Stimulated activated CD8-positive, alpha-beta memory T cell treated with anti-CD3 and anti-CD28 coated beads, Interleukin-4, amount 100 ng/mL, for 1 hour (primary cell): Measurements from ENCODE around the gene M1AP.

Source experiments
- DNase-seq, 2 donors: peaks; one replicate each; pipeline ENCODE4 v3.0.0-alpha.2; 2020; ENCODE audit warnings: low read depth in 2 of 2, low spot score in 1 of 2

M1AP gene

GRCh38 chr2:74648009-74648443, at the start of gene M1AP:
M1AP (minus strand) TSS chr2:74648330; CDS start chr2:74640275, 8,055 bp downstream.
- DNase-seq, result no peak

DNA sequence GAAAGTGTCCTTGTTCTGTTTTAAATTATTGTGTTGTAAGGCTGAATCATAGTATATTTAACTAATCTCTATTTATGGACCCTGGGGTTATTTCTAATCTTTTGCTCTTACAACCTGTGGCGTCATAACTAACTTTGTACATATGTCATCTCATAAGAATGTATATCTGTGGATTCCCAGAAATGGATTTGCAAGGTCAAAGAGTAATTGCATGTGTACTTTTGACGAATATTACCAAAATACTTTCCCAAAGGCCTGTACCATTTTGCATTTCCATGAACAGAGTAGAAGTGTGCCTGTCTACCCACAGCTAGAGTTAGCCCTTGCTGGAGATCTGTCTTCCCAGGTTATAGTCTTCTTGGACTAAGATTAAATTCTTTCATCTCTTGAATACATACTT, 48.7 kb upstream of the M1AP start:
- no peak for DNase-seq

GRCh38 chr2:74695663-74696062, 47.5 kb upstream of the M1AP start:
- DNase-seq, result no peak

DNA sequence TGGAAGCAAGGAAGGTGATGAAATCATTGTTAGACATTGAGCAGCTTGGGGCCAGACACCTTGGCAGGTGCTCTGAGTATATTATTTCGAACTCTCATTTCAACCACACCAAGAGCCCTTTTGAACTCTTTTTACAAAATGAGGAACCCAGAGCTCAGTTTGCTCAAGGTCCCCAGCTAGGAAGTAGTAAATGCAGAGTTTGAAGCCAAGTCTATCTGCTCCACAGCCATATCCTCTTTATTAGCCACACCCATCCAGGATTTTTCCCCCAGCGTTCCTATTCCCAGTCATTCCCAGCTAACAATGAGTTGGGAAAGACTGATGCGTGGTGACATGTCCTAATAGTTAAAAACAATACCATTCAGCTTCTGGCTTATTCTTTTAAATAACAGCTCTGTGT, 46.2 kb upstream of the M1AP start:
- DNase-seq, result no peak

- DNase-seq, result no peak
Measured at GRCh38 chr2:74693668-74694067, 45.5 kb upstream of the M1AP start.

DNA sequence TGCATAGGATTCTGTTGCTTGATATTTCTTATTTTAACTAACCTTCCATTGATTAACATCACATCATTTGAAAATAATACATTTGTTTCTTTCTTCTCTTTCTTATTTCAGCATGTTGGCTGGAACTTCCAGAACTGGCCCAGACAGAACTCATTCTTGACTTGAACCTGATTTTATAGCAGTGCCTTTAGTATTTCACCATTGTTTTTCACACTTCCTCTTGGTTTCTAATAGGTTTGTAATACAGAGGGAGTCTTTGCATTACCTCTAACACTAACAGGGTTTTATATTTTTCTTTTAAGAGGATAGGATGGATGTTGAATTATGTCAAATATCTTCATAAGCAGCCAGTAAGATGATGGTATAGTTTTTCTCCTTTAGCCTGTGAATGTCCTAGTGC, 45.1 kb upstream of the M1AP start:
- DNase-seq, result no peak

DNA sequence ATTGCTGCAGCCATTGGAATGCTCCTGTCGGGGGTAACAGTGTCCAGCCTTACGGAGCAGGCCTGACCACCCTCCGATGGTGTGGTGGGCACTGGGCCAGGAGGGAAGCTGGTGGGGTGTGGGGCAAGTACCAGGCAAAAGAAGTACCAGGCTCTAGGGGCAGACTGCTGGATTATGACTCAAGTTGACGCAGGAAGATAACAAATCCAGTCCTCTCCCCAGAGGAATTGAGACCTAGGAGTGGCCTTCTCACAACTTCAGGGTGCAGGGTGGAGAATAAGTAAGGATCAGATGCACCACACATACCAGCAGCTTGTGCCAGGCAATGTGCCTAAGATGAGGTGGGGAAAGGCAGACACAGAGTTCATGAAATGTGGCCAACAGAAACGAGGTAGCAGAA, 43.8 kb upstream of the M1AP start:
- DNase-seq, result no peak

DNA sequence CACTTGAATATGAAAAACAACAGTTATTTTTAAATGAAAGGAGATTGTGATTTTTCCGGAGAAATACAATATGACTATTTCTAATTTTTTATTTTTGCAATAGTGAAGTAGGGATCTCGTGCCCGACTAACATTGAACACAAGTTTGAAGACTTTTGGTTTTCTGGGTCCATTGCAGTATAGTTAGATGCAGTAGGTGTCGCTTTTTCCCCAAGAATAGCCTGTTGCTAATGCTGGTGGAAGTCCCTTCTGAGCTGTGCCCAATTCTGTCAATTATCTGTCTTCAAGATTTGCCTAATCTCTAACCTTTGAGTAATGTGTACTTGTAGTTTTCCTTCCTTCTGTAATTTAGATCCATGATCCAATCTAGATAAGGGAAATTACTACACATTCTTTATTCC, 42.4 kb upstream of the M1AP start:
- no peak for DNase-seq

GRCh38 chr2:74689671-74690070, 41.5 kb upstream of the M1AP start:
- DNase-seq, result no peak

DNA sequence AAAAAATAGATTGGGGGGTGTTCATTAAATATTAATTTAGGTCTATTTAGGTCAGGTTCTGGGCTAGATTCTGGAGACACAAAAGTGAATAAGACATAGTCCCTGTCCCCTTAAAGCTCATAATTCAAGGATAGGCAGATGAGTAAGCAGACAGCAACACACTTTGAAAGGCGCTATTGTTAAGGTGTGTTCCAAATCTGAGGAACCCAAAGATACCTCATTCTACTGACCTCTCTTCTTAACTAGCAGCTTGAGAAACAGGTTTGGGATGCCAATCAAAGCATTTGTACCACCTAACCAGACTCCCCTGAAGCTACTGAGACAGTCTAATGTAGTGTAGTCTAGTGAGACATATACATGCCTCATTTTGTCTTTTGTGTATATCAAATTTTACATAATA, 40.8 kb upstream of the M1AP start:
- DNase-seq, result no peak

GRCh38 chr2:74685408-74685807, 37.3 kb upstream of the M1AP start:
- DNase-seq, result no peak

DNA sequence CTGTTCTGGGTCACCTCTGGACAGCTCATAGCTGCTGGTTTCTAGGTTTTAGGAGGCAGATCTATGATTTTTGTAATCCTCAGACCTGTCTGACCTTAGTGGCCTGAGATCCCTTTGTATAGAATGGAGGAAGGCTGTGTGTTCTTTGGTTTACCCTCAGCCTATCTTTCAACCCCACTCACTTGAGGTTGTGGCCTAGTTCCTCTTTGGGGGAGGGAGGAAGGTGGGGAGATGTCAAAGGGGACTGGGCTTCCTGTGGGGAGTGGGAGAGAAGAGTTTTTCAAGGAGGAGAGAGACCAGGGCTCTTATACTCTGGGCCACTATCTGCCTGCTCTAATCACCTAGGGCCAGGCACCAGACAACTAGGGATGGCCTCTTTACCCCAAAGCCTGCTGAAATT, 34.4 kb upstream of the M1AP start:
- DNase-seq, result no peak

- no peak for DNase-seq
Measured at GRCh38 chr2:74679615-74680014, 31.5 kb upstream of the M1AP start.

DNA sequence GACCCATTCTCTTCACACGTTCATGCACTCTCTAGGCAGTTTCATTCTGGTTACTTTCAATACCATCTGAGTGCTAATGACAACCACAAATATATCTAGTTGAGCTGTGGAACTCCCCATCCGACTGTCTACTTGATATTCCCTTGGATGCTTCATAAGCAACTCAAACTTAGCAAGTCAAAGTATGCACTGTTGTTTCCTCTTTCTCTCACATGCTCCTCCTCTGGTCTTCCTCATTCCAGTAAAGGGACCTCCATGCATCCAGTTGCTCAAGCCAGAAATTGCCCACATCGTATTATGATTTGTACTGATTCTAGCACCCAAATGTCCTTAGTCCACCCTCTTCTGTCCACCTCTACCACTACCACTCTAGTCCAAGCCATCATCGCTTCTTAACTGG, 28.2 kb upstream of the M1AP start:
- DNase-seq, result no peak

DNA sequence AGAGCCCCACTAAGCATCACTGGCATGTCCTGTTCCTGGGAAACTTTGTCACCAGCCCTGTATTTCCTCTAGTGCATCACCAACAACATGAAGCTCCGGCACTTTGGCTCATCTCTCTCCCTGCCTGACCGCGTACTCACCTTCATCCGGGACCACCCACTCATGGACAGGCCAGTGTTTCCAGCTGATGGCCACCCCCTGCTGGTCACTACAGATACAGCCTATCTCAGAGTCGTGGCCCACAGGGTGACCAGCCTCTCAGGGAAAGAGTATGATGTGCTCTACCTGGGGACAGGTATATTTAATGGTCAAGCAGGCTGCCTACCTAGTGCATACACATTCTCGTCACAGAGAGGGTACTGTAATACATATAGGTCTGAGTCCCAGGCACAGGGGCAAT, 27.0 kb upstream of the M1AP start:
- no peak for DNase-seq

DNA sequence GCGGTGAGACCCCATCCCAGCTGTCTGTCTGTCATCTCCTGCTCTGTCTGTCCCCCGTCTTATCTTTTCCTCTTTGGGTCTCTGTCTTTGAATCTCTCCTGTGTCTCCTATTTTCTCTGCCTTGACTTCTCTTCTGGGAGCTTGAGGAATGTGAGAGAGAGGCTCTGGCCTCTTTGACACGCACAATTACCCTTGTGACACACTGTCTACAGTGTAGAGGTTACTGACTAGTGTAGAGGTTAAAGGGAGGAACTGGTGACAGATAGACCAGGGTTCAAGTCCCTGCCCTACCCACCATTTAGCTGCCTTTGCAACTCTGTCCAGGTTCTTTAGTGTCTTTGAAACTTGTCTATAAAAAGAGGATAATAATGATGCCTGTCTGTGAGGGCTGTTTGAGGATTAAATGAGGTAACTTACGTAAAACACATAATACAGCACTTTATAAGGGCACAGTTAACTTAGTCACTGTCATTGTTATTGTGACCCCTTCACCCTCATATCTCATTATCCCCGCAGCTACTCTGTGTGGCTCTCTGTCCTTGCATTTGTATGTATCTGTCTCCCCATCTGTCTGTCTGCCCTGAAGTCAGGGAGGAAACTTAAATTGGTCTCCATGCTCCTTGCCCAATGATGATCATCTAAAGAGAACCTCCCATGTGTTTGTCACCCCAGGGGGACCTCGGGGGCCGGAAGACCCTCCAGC, 25.8 kb upstream of the M1AP start:
- DNase-seq, result no peak

DNA sequence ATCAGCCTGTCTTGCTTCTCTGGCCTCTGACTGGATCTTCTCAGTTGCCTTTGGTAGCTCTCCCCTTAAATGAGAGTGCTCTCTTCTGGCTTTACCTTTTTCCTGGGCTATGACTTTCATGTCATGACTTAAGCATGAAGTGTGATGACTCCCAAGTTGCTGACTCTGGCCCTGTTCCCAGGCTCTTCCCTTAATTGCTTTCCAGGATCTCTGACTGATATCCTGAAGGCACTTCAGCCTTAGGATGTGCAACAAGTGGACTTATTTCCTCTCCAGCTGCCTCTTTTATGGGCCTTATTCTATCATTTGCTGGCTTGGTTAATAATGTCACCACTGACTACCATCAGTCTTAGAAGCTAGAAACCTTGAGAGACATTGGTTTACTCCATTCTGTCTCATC, 23.3 kb upstream of the M1AP start:
- DNase-seq, result no peak

DNA sequence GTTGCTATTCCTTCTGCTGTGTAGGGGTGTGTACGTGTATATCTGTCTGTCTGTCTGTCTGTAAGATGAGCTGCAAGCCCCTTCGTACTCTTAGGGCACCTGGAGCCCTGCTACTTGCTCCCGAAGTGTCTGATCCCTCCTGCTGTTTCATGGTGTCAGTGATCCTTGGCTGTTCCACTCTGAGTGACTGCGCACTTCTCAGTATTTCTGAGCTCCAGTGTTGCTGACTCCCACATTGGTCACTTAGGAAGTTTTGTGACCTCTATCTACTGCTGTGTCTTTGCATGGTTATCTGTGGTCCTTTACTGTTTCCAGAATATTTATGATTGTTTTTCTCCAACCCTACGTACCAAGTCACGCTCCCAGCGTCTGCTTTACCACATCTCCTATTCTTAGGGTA, 22.1 kb upstream of the M1AP start:
- no peak for DNase-seq

DNA sequence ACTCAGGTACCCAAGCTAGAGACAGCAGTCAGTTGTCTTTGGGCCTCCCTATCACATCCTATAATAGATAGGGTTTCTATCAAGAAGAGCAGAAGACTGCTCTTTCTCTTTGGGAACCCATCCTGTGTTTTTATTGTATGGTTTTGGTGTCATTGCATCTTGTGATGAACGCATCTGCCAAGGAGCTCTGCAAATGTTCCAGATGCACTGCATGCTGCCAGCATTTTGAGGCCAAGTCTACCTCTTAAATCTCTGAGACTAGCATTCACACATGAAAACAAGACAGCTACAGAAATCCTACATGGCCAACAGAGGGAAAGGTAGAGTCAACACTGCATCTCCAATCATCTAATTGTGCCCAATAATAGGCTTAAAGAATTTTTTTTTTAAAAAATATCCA, 20.0 kb upstream of the M1AP start:
- no peak for DNase-seq

- no peak for DNase-seq
Measured at GRCh38 chr2:74659462-74659861, 11.3 kb upstream of the M1AP start.

GRCh38 chr2:74658516-74658915, 10.4 kb upstream of the M1AP start:
- no peak for DNase-seq

DNA sequence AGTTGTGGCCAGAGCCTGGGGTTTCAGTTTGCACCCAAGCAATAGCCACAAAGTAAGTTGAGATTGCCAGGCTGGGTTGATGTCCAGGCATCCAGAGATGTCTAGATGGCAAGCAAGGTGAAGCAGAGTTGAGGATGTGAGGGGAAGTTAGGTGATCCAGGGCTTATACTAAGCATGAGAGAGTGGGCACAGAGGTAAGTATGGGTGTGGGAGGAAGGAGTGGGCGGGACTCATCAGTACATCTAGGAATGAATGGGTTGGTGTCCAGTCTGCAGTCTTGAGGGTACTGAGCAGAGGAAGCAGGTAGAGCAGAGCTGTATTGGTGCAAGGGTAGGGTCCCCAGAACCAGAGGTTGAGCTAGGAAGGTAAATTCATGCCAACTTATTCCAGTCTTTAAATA, 7.4 kb upstream of the M1AP start:
- no peak for DNase-seq

- DNase-seq, result peak; percentile 79 to 89
Measured at GRCh38 chr2:74653985-74654882, 6.1 kb upstream of the M1AP start, which contains the start of gene SEMA4F. SEMA4F (plus strand) TSS chr2:74654247; CDS start chr2:74654377, 130 bp downstream.
